HG02763 (cell line): ENCODE results near the gene ACP1.
"Not testable (repeated sequence)": the region's sequence is repeated elsewhere in the genome, so short reads cannot be mapped to it uniquely, and the experiment has no call there.

Source experiments
- ATAC-seq: cut with Tn5 transposase; IDR thresholded peaks from one replicate; pipeline ENCODE4 v1.9.1; 2021; ENCODE audit warnings: mild to moderate bottlenecking, moderate library complexity; ENCODE audit not compliant: unreplicated experiment

The ACP1 gene

DNA sequence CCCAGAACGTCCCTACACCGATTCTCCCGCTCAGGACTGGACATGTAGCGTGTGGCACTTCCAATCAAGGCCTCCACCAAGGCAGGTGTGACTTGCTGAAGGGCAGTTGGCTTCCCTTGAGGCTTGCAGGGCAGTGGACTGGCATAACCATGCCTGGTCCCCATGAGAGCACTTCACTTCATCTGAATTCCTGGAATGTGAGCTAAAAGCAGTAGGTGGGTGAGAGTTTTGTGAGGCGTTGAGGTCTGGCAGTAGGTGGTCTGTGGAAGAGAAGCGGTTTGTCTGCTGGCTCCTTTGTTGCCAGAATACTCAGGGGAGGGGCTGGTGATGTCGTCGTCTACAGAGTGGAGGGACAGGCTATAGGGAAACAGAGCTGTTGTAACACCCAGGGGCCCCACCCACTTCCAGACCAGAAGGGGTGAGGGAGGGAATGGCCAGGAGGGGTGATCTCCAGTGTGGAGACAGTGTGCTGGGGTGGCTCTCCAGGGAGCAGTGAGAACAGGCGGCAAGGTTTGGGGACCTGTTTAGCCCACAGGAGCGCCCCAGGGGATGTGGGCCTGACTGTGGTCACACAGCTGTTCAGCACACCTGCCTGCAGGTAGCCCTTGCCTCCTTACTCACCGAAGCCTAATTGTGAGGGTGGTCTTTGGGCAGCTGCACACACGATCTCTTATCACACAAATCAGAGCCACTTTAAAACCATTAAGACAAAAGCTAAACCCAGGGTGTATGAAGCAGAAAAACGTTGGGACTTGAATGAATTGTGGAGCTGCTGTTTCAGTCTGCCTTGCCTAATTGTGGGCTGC, 44.6 kb downstream of the ACP1 start:
- ATAC-seq: no peak

DNA sequence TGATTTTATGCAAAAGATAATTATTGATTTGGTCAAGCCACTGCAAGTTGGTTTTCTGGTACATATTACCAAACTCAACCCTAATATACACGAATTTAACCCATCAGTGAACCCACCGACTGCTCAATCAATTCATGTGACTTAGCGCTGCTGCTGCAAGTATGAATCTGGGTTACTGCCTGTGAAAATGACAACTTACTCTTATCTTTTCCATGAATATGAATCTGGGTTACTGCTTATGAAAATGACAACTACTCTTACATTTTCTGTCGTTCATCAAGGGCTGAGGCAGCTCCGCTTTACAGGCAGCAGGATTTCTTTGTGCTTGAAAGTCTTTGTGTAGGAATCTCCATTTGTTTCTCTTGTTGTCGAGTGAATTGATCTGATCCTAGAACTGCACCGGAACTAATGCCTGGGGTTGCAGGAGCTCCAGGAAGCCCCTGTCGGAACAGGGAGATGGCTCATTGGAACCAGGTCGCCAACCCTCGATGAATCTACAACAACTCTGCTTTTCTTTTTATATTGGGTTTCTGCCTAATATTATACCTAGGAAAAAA, 45.3 kb downstream of the ACP1 start:
- no peak for ATAC-seq

GRCh38 chr2:310994-311393, 46.2 kb downstream of the ACP1 start:
- ATAC-seq: no peak

DNA sequence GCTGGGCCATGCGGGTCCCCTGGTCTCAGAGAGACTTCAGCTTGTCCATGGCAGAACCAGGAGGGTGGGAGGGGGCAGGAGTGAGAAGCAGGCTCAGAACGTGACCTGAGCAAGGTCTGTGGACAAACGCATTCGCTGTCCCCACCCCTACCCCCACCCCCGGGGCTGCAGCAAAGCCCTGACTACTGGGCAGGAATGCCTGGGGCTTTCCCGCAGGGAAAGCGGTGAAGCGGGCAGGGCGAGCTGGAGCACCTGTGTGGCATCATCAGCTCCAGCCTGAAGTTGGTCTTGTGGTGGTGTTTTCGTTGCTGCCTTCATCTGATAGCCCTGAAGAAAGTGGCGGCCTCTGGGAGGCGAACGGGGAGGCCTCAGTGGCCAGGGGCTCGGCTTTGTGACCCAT, 49.2 kb downstream of the ACP1 start:
- ATAC-seq: no peak

DNA sequence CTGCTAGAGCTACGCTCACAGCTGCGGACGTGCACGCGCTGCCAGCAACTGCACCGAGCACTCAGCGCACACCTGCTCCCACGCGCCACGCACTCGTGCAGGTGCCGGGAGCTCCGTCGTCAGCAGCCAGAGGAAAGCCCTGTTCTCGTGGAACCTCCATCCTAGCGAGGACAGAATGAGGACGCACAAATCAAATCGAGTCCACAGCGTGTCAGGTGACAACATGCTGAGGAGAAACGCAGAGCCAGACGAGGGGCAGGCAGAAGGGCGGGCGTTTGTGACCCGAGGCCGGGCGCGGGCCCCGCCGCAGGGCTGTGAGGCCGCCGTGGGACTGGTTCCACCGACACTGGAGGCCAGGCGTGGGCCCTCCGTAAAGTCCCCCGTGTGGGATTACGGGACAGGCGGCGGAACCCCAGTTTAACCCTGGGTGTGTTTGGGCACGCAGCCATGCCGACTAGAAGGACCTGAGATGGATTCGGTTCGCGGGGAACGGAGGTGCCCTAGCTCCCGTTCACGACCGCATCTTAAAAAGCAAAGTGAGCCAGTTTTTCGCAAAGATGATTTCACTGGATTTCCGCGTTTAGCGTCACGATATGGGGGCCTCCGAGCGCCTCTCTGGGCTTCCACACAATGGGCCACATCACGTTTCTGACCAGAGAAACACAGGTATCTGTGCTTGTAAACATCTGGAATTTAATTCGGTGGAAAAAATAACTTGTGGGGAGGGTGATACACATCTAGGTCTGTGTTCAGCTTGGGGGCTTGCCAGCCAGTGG, 50.0 kb downstream of the ACP1 start:
- ATAC-seq: no peak

GRCh38 chr2:315925-316324, 51.2 kb downstream of the ACP1 start:
- ATAC-seq: not testable (repeated sequence)

GRCh38 chr2:316381-316780, 51.6 kb downstream of the ACP1 start:
- no peak for ATAC-seq

DNA sequence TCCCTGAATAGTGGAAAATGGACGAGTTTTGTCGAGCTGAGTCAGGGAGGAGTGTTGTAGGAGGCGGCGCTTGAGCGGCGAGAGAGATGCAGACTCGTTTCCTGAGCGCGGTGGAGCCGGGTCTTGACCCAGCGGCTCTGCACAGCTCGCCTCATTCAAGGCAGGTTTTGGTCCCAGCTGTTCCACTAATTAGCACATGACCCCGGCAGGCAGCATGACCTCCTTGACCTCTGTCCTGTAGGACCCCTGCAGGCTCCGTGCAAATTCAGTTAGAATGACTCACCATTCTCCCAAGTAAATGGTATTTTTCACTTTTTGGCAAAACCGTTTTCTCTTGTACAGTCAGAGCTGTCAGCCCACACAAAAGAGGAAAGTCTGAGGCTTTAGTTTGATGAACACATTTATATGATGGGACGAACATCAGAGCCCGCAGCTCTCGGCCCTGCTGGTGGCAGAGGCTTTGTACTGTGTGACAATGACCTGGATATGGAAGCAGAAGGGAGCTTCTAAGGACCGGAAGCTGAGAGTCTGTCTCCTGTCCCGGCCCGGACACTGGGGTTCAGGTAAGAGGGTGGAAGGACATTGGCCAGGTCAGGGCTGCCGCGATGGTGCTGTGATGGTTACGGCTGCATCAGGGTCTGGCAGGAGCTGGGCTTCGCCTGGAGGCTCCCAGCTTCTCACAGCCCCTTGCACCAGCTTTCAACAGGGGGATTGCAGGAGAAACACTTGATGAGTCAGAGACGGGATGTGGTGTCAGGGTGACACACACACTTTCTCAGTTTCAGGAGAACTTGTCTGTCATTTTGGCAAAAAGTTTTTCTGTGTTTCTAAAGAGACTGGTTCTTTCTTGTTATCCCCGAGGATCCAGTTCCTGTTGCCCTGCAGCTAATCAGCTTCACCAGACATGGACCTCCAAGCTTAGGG, 53.0 kb downstream of the ACP1 start:
- no peak for ATAC-seq

- ATAC-seq: no peak
These were observed 54.4 kb downstream of the ACP1 start for GRCh38 chr2:319059-319600.

- ATAC-seq: no peak
These were observed 55.8 kb downstream of the ACP1 start for GRCh38 chr2:320561-320960.

DNA sequence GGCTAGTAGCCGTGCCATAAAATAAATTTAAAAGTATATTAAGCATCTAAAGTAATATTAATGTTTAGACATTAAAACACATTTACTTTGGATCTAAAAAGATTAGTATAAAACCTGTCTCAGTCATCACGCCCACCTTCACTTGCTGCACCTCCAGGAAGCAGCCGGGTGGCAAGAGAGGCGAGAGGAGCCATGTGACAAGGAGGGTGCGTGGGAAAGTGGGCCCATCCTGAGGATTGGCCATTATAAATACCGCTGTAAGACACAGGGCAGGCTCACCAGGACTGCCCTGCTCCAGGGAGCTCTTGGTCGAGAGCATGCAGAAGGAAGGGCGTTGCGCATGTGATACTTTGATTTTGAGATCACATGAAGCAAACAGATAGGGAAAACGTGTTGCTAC, 57.6 kb downstream of the ACP1 start:
- ATAC-seq: no peak

DNA sequence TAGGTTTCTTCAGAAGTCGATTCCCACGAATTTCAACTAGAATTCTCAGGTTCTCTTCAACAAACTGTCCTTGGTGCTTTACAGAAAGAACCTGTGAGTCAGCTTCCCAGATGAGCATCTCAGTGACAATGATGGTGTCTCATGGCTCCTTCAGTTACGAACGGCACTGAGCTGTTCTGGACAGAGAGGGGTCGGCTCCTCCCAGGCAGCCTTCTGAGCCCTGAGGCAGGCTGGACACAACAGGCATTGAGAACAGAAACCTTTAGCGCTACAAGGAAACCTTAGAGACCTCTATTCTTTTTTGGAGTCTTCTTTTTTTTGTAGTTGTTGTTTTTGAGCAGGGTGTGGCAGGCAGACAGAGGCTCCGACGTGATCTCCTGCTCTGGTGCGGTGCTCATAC, 58.3 kb downstream of the ACP1 start:
- no peak for ATAC-seq
